DND-41 (cell line): Measurements from ENCODE around the gene KATNAL1.

Experiments
- ATAC-seq: fragments of 200-7000 bp; cut with Tn5 transposase; 3 replicates; pipeline ENCODE4 v1.9.1; 2021; ENCODE audit warnings: low read depth; ENCODE audit not compliant: insufficient read depth
- DNase-seq: peaks from one replicate; pipeline ENCODE4 v3.0.0-alpha.2; 2020
- H2AFZ ChIP-seq: 2 replicates; pipeline ENCODE4 v1.6.0; 2012; ENCODE audit warnings: low read depth, low read length
- H3K27ac ChIP-seq: 2 replicates; pipeline ENCODE4 v1.5.1; 2012; ENCODE audit warnings: low read length, inconsistent platforms
- H3K27me3 ChIP-seq: fragments of 200-600 bp; sonication (generic); 2 replicates; pipeline ENCODE4 v1.6.0; 2012; ENCODE audit warnings: low read length, mild to moderate bottlenecking, inconsistent platforms; ENCODE audit not compliant: insufficient read depth, poor library complexity
- H3K36me3 ChIP-seq: 2 replicates; pipeline ENCODE4 v1.5.1; 2012; ENCODE audit warnings: low read length, inconsistent platforms; ENCODE audit not compliant: insufficient read depth
- H3K4me1 ChIP-seq: 2 replicates; pipeline ENCODE4 v1.5.1; 2012; ENCODE audit warnings: mild to moderate bottlenecking, low read length; ENCODE audit not compliant: insufficient read depth
- H3K4me2 ChIP-seq: 2 replicates; pipeline ENCODE4 v1.6.0; 2012; ENCODE audit warnings: mild to moderate bottlenecking, moderate library complexity, low read length, inconsistent platforms; ENCODE audit not compliant: insufficient read depth
- H3K4me3 ChIP-seq, 2 experiments: fragments of 200-600 bp in 1 of 2; shearing (Covaris generic) in 1 of 2; 2 replicates each; pipeline ENCODE4 v1.5.1; 2012 to 2016; ENCODE audit warnings: inconsistent platforms in 2 of 2, low read length in 2 of 2, mild to moderate bottlenecking in 2 of 2, low read depth in 1 of 2, moderate library complexity in 1 of 2
- H3K79me2 ChIP-seq: 2 replicates; pipeline ENCODE4 v1.6.0; 2012; ENCODE audit warnings: low read length, inconsistent platforms; ENCODE audit not compliant: insufficient read depth
- H3K9ac ChIP-seq: 2 replicates; pipeline ENCODE4 v1.6.0; 2012; ENCODE audit warnings: low read depth, mild to moderate bottlenecking, inconsistent platforms, low read length, moderate library complexity
- H3K9me3 ChIP-seq: 2 replicates; pipeline ENCODE4 v1.5.1; 2012; ENCODE audit warnings: low read length, moderate library complexity, mild to moderate bottlenecking, inconsistent platforms; ENCODE audit not compliant: insufficient read depth, severe bottlenecking
- H4K20me1 ChIP-seq: 2 replicates; pipeline ENCODE4 v1.6.0; 2012; ENCODE audit warnings: low read length; ENCODE audit not compliant: insufficient read depth
- CTCF ChIP-seq: IDR thresholded peaks from 2 replicates; pipeline ENCODE4 v1.5.1; 2012; ENCODE audit warnings: borderline replicate concordance, low read length, moderate library complexity, mild to moderate bottlenecking; ENCODE audit not compliant: poor library complexity, severe bottlenecking; ENCODE audit errors: extremely low read depth
- EZH2 ChIP-seq: IDR thresholded peaks from 3 replicates; pipeline ENCODE4 v1.6.1; 2012; ENCODE audit warnings: borderline replicate concordance, low read depth, mild to moderate bottlenecking, moderate library complexity, low read length, inconsistent platforms; ENCODE audit not compliant: severe bottlenecking

Gene KATNAL1

GRCh38 chr13:30253830-30254229 lies 53.5 kb downstream of the KATNAL1 start:
- TF ChIP-seq EZH2 (no peak), CTCF (no peak)
- Histone ChIP-seq H3K4me1 (no peaks in the 10 kb centered on the region; the same call in 1 of the 2 replicates), H3K27ac (peak overlapping the region; percentile 36; the same call in 1 of the 2 replicates), H2AFZ (no peak overlapping the region), H3K79me2 (peaks cover 31% of the 10 kb centered on the region), H4K20me1 (no peaks in the 10 kb centered on the region), H3K4me2 (no peak overlapping the region), H3K9me3 (peaks cover 4% of the 10 kb centered on the region), H3K36me3 (peaks cover 72% of the 10 kb centered on the region), H3K27me3 (no peaks in the 10 kb centered on the region), H3K4me3 (no peak overlapping the region), H3K9ac (no peak overlapping the region)
- ATAC-seq (no peak), DNase-seq (no peak)

DNA sequence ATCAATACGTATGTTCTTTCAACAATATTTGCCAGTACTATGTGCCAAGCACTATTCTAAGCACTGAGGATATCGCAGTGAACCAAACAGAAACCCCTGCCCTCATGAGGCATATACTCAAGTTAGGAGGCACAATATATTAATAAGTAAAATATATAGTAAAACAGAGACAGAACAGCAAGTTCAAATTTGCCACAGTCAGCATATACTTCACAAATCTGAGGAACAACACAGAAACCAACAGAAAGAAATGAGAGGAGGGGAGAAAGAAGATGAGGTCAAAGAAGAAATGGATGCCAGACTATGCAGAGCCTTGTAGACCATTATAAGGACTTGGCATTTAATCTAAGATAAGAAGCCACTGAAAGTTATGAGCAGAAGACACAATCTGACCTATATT lies 59.9 kb downstream of the KATNAL1 start:
- H3K27me3 ChIP-seq: no peaks in the 10 kb centered on the region
- no peak overlapping the region for H3K4me3 ChIP-seq
- no peak overlapping the region for H3K4me2 ChIP-seq
- no peak overlapping the region for H2AFZ ChIP-seq
- TF ChIP-seq CTCF (no peak), EZH2 (no peak)
- no peaks in the 10 kb centered on the region for H3K4me1 ChIP-seq
- DNase-seq: no peak
- no peak for ATAC-seq
- no peak overlapping the region for H3K27ac ChIP-seq
- H3K9me3 ChIP-seq: peaks cover 4% of the 10 kb centered on the region
- H3K79me2 ChIP-seq: peaks cover 28% of the 10 kb centered on the region
- H4K20me1 ChIP-seq: no peaks in the 10 kb centered on the region
- no peak overlapping the region for H3K9ac ChIP-seq
- peaks cover 42% of the 10 kb centered on the region for H3K36me3 ChIP-seq

DNA sequence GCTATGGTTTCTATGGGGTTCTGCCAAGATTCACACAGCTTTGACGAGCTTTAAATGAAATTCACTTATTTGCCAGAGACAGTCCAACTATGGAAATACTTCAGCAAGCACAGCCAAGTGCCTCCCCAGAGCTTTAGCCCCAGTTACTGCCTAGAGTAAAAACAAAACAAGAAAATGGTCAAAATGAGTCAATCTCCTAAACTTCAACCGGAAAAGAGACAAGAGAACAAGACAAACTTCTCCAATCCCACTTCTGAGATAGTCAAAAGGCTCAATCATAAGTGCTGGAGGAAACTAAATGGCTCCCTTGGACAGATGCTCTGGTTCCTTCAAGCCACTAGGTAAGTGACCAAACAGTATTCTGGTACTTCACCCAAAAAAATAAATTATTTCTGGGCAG lies 65.8 kb downstream of the KATNAL1 start:
- Histone ChIP-seq H3K4me1 (no peaks in the 10 kb centered on the region), H3K27me3 (no peaks in the 10 kb centered on the region), H3K9me3 (no peaks in the 10 kb centered on the region), H3K9ac (no peak overlapping the region), H3K36me3 (peaks cover 37% of the 10 kb centered on the region), H3K27ac (no peak overlapping the region), H3K79me2 (peaks cover 18% of the 10 kb centered on the region), H4K20me1 (no peaks in the 10 kb centered on the region), H3K4me2 (no peak overlapping the region), H2AFZ (no peak overlapping the region), H3K4me3 (no peak overlapping the region)
- no peak for ATAC-seq
- DNase-seq: no peak
- TF ChIP-seq EZH2 (no peak), CTCF (no peak)

DNA sequence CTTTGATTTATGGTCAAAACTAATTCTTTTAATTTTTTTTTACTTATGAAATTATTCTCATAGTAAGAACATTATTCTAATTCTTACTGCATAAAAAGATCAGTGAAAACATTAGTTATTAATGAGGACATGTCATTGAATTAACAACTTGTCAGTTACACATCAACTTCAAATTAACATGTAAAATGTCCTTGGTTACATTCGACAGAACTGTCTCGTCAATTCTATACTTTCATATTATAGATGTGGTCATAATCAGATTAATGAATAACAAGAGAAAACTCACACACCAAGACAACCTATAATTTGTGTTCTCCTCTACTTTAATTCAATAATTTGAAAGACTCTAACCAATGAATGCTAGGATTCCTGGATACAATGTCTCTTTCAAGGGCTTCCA lies 66.7 kb downstream of the KATNAL1 start:
- no peak overlapping the region for H2AFZ ChIP-seq
- no peaks in the 10 kb centered on the region for H4K20me1 ChIP-seq
- ATAC-seq (no peak), DNase-seq (no peak)
- no peaks in the 10 kb centered on the region for H3K27me3 ChIP-seq
- H3K9ac ChIP-seq: no peak overlapping the region
- peaks cover 16% of the 10 kb centered on the region for H3K79me2 ChIP-seq
- TF ChIP-seq CTCF (no peak), EZH2 (no peak)
- no peak overlapping the region for H3K4me3 ChIP-seq
- H3K27ac ChIP-seq: no peak overlapping the region
- H3K36me3 ChIP-seq: peaks cover 42% of the 10 kb centered on the region
- no peak overlapping the region for H3K4me2 ChIP-seq
- no peaks in the 10 kb centered on the region for H3K4me1 ChIP-seq
- H3K9me3 ChIP-seq: no peaks in the 10 kb centered on the region
